HG03135 (cell line): ENCODE results near the gene TTC36.
"Not testable (repeated sequence)": the region's sequence is repeated elsewhere in the genome, so short reads cannot be mapped to it uniquely, and the experiment has no call there.

Source experiments
- ATAC-seq: cut with Tn5 transposase; IDR thresholded peaks from one replicate; pipeline ENCODE4 v1.9.1; 2021; ENCODE audit warnings: mild to moderate bottlenecking, moderate library complexity; ENCODE audit not compliant: unreplicated experiment

The TTC36 gene, protein sequence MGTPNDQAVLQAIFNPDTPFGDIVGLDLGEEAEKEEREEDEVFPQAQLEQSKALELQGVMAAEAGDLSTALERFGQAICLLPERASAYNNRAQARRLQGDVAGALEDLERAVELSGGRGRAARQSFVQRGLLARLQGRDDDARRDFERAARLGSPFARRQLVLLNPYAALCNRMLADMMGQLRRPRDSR

DNA sequence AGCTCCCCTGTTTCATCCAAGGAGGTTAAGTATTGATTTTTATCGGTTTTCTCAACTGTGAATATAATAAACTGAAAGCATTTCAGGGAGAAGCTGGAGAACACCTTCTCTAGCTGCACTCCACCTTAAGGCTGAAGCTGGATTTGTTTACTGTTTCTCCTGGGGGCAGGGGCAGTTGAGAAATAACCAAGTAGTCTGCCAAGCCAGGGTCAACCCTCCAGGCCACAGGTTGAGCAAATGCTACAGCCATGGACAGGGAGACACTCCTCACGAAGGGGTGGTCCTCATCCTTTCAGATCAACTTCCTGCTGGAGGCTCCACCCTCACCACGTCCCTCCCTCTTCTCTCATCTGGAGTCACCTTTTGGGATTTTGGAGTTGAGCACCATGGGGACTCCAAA, at the start of gene TTC36:
TSS of gene TTC36 (plus strand) at position 366 of the 400 bp plus-strand sequence. CDS start at position 387, 21 bp downstream.
- no peak for ATAC-seq

DNA sequence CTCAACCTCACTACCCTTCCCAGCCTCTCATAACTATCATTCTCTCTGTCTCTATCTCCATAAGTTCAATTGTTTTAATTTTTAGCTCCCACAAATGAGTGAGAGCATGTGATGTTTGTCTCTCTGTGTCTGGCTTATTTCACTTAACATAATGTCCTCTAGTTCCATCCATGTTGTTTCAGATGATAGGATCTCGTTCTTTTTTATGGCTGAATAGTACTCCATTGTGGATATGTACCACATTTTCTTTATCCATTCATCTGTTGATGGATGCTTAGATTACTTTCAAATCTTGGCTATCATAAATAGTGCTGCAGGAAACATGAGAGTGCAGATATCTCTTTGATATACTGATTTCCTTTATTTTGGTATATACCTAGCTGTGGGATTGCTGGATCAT, 46.0 kb upstream of the TTC36 start:
- ATAC-seq = not testable (repeated sequence)

DNA sequence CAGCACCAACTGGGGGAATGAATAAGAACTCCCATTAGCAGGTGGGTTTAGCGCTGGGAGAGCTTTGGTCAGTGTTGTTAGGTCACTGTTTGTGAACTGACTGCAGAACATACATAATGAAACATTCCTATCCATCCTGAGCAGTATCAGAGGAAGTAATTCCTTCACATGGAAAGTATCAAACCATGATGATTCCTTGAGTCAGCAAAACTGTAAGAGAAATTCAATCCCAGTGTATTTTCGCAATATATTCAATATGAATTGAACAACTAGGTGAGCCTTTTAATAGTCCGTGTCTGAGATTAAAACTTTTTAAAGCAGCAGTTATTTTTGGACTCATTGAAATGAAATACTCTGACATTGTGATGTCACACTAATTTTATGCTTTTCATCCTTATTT, 42.9 kb upstream of the TTC36 start:
- no peak for ATAC-seq

DNA sequence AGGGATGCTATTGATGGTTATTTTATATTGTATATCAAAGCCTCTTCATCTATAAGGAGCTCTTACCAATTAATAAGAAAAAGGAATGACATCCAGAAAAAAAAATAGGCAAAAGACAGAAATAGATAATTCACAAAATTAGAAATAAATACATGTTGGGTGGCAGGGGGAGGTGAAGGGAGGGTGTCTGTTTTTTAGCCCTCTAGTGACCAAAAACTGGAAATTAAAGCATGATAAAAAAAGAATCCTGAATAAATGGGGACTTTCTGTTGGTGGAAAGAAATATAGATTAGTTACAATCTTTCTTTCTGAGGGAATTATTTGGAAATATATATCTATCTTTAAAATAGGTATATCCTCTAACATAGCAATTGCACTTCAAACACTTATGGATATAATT, 42.0 kb upstream of the TTC36 start:
- no peak for ATAC-seq

DNA sequence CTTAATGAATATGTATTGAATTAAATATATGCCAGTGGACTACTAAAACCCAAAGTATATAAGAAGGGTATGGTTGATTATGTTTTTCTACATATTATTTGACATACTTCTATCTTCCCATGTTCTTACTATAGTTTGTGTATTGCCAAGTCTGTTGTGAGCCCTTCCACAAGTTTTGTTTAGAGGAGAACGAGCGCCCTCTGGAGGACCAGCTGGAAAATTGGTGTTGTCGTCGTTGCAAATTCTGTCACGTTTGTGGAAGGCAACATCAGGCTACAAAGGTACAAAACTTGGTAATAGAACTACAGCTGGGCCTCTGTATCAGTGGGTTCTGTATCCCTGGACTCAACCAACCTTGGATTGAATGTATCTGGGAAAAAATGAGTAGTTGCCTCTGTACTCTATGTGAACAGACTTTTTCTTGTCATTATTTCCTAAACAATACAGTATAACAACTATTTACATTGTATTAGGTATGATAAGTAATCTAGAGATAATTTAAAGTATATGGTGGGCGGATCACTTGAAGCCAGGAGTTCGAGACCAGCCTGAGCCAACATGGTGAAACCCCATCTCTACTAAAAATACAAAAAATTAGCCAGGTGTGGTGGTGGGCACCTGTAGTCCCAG, 38.7 kb upstream of the TTC36 start:
- ATAC-seq = no peak

DNA sequence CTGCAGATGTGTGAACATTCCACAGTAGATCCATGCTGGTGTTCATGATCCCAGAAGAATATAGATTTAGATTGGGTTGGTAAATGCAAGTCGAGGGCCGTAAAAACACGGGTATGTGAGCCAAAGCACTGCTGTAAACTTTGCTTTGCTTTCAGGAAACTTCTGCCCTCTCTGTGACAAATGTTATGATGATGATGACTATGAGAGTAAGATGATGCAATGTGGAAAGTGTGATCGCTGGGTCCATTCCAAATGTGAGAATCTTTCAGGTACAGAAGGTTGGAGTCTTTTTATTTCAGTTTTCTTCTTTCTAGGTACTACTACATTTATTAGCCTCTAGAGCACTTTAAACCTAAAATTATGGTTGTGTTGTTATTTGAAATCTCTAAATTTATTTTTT, 36.2 kb upstream of the TTC36 start:
- ATAC-seq = no peak

DNA sequence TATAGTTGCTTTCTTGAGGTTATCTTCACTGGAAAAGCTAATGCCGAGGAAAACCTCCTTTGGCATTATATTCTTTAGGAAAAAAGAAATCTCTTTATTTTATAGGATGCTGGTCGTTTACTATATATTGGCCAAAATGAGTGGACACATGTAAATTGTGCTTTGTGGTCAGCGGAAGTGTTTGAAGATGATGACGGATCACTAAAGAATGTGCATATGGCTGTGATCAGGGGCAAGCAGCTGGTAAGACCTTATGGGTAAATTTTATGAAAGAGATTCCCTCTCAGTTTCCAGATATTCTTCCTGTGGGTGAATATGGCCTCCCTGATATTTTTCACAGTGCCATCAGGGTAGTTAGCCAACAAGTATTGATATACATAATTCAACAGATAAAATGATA, 29.4 kb upstream of the TTC36 start:
- ATAC-seq = no peak

DNA sequence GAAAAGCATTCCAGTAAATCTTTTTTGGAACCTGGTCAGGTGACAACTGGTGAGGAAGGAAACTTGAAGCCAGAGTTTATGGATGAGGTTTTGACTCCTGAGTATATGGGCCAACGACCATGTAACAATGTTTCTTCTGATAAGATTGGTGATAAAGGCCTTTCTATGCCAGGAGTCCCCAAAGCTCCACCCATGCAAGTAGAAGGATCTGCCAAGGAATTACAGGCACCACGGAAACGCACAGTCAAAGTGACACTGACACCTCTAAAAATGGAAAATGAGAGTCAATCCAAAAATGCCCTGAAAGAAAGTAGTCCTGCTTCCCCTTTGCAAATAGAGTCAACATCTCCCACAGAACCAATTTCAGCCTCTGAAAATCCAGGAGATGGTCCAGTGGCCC, 24.1 kb upstream of the TTC36 start:
- ATAC-seq = no peak

DNA sequence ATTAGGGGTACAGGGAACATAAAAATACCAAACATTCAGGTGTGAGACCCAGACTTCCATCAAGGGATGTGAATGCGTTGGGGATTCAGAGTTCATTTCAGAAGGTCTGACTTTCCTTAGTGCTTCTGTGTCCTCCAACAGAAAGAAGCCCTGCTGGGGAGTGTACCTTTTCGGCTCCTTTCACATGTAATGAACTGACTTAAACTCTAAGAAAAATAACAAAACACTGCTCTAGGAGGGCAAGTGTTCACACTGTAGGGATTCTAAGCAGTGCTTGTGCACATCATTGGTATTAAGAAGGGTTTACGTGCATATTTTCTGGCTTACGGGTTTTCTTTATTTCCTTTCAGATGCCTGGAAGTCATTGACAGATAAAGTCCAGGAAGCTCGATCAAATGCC, 15.7 kb upstream of the TTC36 start:
- no peak for ATAC-seq

DNA sequence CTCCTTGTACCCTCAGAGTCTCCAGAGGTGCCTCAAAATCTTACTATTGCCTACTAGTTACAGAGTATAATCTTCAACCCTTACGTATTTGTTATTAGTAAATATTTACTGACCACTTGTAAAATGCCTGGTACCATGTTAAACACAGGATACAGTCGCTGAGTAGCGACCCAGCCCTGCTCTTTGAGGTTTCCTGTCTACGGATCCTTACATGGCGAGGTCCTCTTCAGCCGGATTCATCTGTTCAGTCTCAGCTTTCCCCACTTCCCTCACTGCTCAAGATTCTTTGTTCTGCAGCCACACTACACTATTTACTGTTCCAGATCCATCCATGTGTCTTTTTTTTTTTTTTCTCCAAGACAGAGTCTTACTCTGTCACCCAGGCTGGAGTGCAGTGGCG, 13.2 kb upstream of the TTC36 start:
- ATAC-seq = no peak

DNA sequence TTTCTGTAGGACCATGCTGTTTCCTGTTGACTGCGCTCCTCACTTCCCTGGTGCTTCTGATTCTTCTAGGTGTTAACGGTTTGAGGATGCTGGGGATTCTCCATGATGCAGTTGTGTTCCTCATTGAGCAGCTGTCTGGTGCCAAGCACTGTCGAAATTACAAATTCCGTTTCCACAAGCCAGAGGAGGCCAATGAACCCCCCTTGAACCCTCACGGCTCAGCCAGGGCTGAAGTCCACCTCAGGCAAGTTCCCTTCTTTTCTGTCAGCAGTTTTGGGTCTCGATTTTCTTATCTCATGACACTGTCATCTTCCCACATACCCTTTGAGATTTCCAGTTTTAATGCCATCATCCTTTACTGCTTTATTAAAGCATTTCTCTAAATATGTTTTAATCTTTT, 7.7 kb upstream of the TTC36 start:
- no peak for ATAC-seq

DNA sequence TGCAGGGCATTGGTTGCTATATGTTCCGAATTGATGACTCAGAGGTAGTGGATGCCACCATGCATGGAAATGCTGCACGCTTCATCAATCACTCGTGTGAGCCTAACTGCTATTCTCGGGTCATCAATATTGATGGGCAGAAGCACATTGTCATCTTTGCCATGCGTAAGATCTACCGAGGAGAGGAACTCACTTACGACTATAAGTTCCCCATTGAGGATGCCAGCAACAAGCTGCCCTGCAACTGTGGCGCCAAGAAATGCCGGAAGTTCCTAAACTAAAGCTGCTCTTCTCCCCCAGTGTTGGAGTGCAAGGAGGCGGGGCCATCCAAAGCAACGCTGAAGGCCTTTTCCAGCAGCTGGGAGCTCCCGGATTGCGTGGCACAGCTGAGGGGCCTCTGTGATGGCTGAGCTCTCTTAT, 5.4 kb upstream of the TTC36 start:
- ATAC-seq = no peak

DNA sequence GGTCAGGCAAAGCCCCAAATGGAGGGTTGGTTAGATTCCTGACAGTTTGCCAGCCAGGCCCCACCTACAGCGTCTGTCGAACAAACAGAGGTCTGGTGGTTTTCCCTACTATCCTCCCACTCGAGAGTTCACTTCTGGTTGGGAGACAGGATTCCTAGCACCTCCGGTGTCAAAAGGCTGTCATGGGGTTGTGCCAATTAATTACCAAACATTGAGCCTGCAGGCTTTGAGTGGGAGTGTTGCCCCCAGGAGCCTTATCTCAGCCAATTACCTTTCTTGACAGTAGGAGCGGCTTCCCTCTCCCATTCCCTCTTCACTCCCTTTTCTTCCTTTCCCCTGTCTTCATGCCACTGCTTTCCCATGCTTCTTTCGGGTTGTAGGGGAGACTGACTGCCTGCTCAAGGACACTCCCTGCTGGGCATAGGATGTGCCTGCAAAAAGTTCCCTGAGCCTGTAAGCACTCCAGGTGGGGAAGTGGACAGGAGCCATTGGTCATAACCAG, 4.7 kb upstream of the TTC36 start:
- no peak for ATAC-seq

DNA sequence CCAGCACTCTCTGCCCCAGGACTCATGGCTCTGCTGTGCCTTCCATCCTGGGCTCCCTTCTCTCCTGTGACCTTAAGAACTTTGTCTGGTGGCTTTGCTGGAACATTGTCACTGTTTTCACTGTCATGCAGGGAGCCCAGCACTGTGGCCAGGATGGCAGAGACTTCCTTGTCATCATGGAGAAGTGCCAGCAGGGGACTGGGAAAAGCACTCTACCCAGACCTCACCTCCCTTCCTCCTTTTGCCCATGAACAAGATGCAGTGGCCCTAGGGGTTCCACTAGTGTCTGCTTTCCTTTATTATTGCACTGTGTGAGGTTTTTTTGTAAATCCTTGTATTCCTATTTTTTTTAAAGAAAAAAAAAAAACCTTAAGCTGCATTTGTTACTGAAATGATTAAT, 2.9 kb upstream of the TTC36 start:
- no peak for ATAC-seq

DNA sequence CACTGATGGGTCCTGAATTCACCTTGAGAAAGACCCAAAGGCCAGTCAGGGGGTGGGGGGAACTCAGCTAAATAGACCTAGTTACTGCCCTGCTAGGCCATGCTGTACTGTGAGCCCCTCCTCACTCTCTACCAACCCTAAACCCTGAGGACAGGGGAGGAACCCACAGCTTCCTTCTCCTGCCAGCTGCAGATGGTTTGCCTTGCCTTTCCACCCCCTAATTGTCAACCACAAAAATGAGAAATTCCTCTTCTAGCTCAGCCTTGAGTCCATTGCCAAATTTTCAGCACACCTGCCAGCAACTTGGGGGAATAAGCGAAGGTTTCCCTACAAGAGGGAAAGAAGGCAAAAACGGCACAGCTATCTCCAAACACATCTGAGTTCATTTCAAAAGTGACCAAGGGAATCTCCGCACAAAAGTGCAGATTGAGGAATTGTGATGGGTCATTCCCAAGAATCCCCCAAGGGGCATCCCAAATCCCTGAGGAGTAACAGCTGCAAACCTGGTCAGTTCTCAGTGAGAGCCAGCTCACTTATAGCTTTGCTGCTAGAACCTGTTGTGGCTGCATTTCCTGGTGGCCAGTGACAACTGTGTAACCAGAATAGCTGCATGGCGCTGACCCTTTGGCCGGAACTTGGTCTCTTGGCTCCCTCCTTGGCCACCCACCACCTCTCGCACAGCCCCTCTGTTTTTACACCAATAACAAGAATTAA, 2.4 kb upstream of the TTC36 start:
- ATAC-seq = no peak

DNA sequence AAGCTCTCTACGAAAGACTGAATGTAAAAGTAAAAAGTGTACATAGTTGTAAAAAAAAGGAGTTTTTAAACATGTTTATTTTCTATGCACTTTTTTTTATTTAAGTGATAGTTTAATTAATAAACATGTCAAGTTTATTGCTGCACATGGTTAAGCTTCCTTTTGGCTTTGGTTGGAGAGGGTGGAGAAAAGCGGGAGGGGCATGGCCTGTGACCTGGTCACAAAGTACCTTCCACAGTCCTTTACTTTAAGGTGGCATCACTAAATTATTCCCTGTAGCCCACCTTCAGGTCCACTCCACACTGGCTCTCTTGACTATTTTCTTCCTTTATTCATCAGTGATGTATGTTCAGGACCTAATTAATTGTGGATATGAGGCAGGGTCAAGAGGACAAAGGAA, 586 bp upstream of the TTC36 start:
- no peak for ATAC-seq

DNA sequence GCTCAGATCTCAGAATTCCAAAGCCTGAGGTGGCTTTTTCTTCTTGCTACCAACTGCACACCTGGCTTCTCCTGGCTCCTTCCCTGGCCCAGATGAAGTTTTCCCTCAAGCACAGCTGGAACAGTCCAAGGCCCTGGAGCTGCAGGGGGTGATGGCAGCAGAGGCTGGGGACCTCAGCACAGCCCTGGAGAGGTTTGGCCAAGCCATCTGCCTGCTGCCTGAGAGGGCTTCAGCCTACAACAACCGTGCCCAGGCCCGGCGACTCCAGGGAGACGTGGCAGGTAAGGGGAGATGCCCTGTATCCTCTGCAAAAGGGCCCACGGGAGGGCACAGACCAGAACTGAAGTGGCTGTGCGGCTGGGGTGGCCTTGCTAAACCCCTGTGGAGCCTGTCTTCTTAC, 1.2 kb downstream of the TTC36 start:
- no peak for ATAC-seq

DNA sequence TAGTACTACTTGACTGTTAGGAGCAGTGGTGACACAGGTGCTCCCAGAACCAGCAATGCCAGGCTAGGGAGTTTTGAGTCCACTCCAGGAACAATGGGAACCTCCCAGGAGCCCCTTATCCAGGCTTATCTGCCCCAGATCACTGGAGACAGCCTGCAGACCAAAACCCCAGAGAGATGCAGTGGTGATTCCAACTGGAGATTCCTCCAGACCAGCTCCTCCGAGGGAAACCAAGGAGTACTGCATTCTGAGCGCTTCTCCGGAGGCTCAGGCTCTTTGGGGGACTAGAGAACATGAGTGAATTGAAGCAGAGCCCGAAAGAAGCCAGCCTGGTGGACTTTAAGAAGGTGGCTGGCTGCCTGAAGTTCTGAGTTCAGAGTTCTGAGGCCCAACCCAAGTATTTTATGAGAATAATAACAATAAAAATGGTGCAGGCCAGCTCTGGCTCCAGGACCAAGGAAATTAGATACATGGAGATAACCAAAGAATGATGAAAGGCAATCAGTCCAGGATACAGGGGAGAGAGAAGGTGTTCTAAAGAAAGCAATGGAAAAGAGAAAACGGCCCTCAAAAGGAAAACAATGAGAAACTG, 2.4 kb downstream of the TTC36 start:
- no peak for ATAC-seq

DNA sequence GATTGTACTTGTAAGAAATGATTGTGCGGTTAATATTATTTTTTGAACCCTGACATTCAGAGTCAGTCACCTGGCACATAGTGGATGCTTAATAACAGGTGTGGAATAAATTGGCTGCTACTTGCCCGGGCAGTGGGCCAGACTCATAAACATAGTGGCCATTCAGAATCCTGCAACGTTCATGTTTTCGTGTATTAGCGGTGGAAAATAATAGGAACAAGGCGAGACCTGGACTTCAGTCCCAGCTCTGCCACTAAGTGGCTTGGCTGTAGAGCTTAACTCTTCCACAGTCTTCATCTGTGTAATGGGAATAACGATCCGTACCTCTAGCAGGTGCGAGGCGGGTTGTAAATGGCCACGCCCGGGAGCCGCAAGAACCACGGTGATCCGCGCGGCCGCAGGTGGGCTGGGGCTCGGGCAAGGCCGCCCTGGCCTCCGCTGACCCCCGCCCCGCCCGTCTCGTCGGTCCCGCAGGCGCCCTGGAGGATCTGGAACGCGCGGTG, 3.0 kb downstream of the TTC36 start:
- no peak for ATAC-seq

DNA sequence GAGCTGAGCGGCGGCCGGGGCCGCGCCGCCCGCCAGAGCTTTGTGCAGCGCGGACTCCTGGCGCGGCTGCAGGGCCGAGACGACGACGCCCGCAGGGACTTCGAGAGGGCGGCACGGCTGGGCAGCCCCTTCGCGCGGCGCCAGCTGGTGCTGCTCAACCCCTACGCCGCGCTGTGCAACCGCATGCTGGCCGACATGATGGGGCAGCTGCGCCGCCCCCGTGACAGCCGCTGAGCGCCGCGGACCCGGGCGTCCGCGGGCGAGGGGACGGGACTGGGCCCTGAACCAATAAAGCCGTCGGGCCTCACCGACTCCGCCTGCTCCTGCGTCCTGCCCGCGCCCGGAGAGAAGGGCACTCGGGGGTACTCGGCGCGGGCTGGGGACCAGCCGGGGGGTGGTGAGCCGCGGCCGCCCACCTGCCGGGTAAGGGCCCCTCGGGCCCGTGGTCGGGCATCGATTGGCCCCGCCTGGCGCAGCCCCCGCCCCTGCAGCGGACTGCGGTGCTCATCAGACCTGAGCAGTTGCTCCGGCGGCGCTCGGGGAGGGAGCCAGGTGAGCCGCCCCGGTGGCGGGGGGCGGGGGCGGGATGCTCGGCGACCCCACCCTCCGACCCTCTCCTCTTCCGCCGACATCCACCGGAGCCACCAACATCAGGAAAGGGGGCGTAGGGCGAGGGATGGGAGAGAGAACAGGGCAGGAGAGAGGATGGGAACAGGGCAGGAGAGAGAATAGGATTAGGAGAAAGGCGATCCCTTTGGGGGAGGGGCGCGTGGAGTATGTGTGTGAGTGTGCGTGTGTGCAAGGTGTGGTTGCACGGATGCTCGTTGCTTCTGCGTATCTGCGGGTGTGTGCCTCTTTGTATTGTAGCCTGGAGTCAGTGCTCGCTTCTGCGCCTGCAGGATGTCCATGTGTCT, 3.7 kb downstream of the TTC36 start, which contains the start of gene TMEM25:
TSS of gene TMEM25 (plus strand) at position 510 of the 914 bp plus-strand sequence. CDS start 610 bp downstream, outside the sequence.
- peak; percentile 67 for ATAC-seq
